Keratinocyte (primary cell): ENCODE data around the gene MSL1. TPM values are rescaled to one million over a fixed set of nuclear protein-coding genes. Genes with fewer than 3 reads are reported as not detected.

Source experiments
- DNase-seq: peaks from one replicate; pipeline ENCODE4 v3.0.0-alpha.2; 2011; ENCODE audit warnings: low read depth, missing footprints, low spot score
- FAIRE-seq: peaks from 2 replicates; lab custom pipeline; 2011; peaks lifted over from hg19 to GRCh38; lab: Jason Lieb, UNC
- H2AFZ ChIP-seq: 2 replicates; pipeline ENCODE4 v1.6.0; 2012; ENCODE audit warnings: low read length, control low read depth, inconsistent platforms; ENCODE audit not compliant: control insufficient read depth
- H3K27ac ChIP-seq: 2 replicates; pipeline ENCODE4 v1.5.1; 2011; ENCODE audit warnings: low read length; ENCODE audit not compliant: control insufficient read depth, insufficient read depth
- H3K27me3 ChIP-seq: 3 replicates; pipeline ENCODE4 v1.6.0; 2011; ENCODE audit warnings: low read length; ENCODE audit not compliant: control insufficient read depth, insufficient read depth; ENCODE audit errors: extremely low read depth
- H3K36me3 ChIP-seq, 2 experiments: 2 replicates in 1 of 2; 3 replicates in 1 of 2; pipeline ENCODE4 v1.5.1; 2011; ENCODE audit warnings: low read length in 2 of 2, mild to moderate bottlenecking in 1 of 2; ENCODE audit not compliant: control insufficient read depth in 2 of 2, insufficient read depth in 2 of 2; ENCODE audit errors: extremely low read depth in 1 of 2
- H3K4me1 ChIP-seq: 3 replicates; pipeline ENCODE4 v1.5.1; 2011; ENCODE audit warnings: low read length; ENCODE audit not compliant: control insufficient read depth, insufficient read depth; ENCODE audit errors: extremely low read depth
- H3K4me2 ChIP-seq: 3 replicates; pipeline ENCODE4 v1.6.0; 2011; ENCODE audit warnings: low read depth, low read length; ENCODE audit not compliant: control insufficient read depth, insufficient read depth; ENCODE audit errors: extremely low read depth
- H3K4me3 ChIP-seq, 3 experiments: fragments of 200-600 bp in 1 of 3; sonication (generic) in 1 of 3; 2 replicates in 2 of 3; 3 replicates in 1 of 3; pipeline ENCODE4 v1.5.1; 2011 to 2016; ENCODE audit warnings: low read length in 3 of 3, mild to moderate bottlenecking in 3 of 3, control low read depth in 2 of 3, inconsistent platforms in 1 of 3, low read depth in 1 of 3, mixed read lengths in 1 of 3, mixed run types in 1 of 3, moderate library complexity in 1 of 3; ENCODE audit not compliant: control insufficient read depth in 2 of 3, insufficient read depth in 2 of 3; ENCODE audit errors: extremely low read depth in 1 of 3
- H3K79me2 ChIP-seq: 2 replicates; pipeline ENCODE4 v1.6.0; 2012; ENCODE audit warnings: low read length; ENCODE audit not compliant: control insufficient read depth, insufficient read depth
- H3K9ac ChIP-seq: 3 replicates; pipeline ENCODE4 v1.6.0; 2011; ENCODE audit warnings: low read length; ENCODE audit not compliant: control insufficient read depth, insufficient read depth; ENCODE audit errors: extremely low read depth
- H3K9me1 ChIP-seq: 3 replicates; pipeline ENCODE4 v1.6.0; 2011; ENCODE audit warnings: low read length; ENCODE audit not compliant: control insufficient read depth, insufficient read depth; ENCODE audit errors: extremely low read depth
- H3K9me3 ChIP-seq: 2 replicates; pipeline ENCODE4 v1.5.1; 2012; ENCODE audit warnings: low read depth, low read length; ENCODE audit not compliant: control insufficient read depth
- H4K20me1 ChIP-seq: 3 replicates; pipeline ENCODE4 v1.6.0; 2011; ENCODE audit warnings: low read length; ENCODE audit not compliant: control insufficient read depth, insufficient read depth; ENCODE audit errors: extremely low read depth
- CTCF ChIP-seq, 3 experiments: IDR thresholded peaks in 1 of 3; conservative IDR thresholded peaks in 1 of 3; optimal IDR thresholded peaks in 1 of 3; 2 replicates in 2 of 3; 3 replicates in 1 of 3; pipeline versions ENCODE3 to v1.5.1; 2011; ENCODE audit warnings: low read length in 3 of 3, mild to moderate bottlenecking in 3 of 3, moderate library complexity in 2 of 3, control low read depth in 1 of 3, inconsistent platforms in 1 of 3; ENCODE audit not compliant: insufficient read depth in 2 of 3; ENCODE audit errors: extremely low read depth in 1 of 3
- EZH2 ChIP-seq: IDR thresholded peaks from one replicate; pipeline ENCODE4 v1.6.1; 2012; ENCODE audit warnings: inconsistent platforms, mild to moderate bottlenecking, low read length, moderate library complexity
- dilution Hi-C: fragments of 300-500 bp; cut with MboI; formaldehyde crosslinking; loops from one replicate; pipeline ENCODE4 v1.7.0; 2020; ENCODE audit warnings: low sequenced_read_pairs; ENCODE audit not compliant: extremely low pct_ligation_motif_present
- polyA plus RNA-seq, 5 experiments: library from polyadenylated mRNA; depleted of rRNA in 3 of 5; stranded (reverse) in 3 of 5; stranded (forward) in 1 of 5; unstranded in 1 of 5; fragments of >200 nt; gene quantifications; 1 replicate in 1 of 5; 2 replicates in 3 of 5; 3 replicates in 1 of 5; pipeline versions ENCODE4 v1.2.1 to v1.2.3, GENCODE V29; 2011 to 2012; ENCODE audit warnings: missing spikeins in 2 of 5, low read depth in 1 of 5, low replicate concordance in 1 of 5

Gene MSL1
- polyA plus RNA-seq, 1 donor (not counting 4 experiments of a cell fraction or from before 2014, with no cell fraction given), result 66.8 TPM

- peak within 1 kb of the TSS; percentile 50 for H2AFZ ChIP-seq
- no peaks in the 10 kb centered on the region for H3K9me3 ChIP-seq
- no peaks in the 10 kb centered on the region for H3K79me2 ChIP-seq
- DNase-seq, result no peak
- peak within 1 kb of the TSS; percentile 92 for H3K27ac ChIP-seq
- no peak for FAIRE-seq
- no peak for TF ChIP-seq EZH2
- no peak for TF ChIP-seq CTCF (optimal IDR thresholded peaks at IDR 0.05 in 1 of 3, IDR thresholded peaks at IDR 0.05 in 1 of 3, conservative IDR thresholded peaks at IDR 0.05 in 1 of 3; ENCODE audit: extremely low read depth in 1 of 3, insufficient read depth in 2 of 3, low read length in 3 of 3)
- peaks cover 0 to 3% of the 10 kb centered on the region in 2 experiments for H3K36me3 ChIP-seq
- H3K4me1 ChIP-seq, result peaks cover 44% of the 10 kb centered on the region
- dilution Hi-C loops, result no loop called here
- peak within 1 kb of the TSS; percentile 52 to 68 (median 59) for H3K4me3 ChIP-seq
- no peaks in the 10 kb centered on the region for H4K20me1 ChIP-seq
- H3K9ac ChIP-seq, result peak within 1 kb of the TSS; percentile 71
- no peaks in the 10 kb centered on the region for H3K27me3 ChIP-seq
- H3K4me2 ChIP-seq, result peak within 1 kb of the TSS; percentile 85
- no peaks in the 10 kb centered on the region for H3K9me1 ChIP-seq
These were observed 55.6 kb downstream of the MSL1 start, which contains the start of gene RAPGEFL1 for GRCh38 chr17:40177275-40177874. Gene RAPGEFL1, plus strand, starts transcription at chr17:40177470. Its CDS starts 392 bp downstream, at chr17:40177862.

- no peaks in the 10 kb centered on the region for H3K27me3 ChIP-seq
- dilution Hi-C loops, result no loop called here
- H3K4me1 ChIP-seq, result peaks cover 44% of the 10 kb centered on the region
- peak overlapping the region; percentile 46 for H3K27ac ChIP-seq
- H3K9me3 ChIP-seq, result no peaks in the 10 kb centered on the region
- TF ChIP-seq EZH2 (no peak), CTCF (optimal IDR thresholded peaks at IDR 0.05 in 1 of 3, IDR thresholded peaks at IDR 0.05 in 1 of 3, conservative IDR thresholded peaks at IDR 0.05 in 1 of 3; ENCODE audit: extremely low read depth in 1 of 3, insufficient read depth in 2 of 3, low read length in 3 of 3) (peak in 1 of 3 experiments; percentile 7)
- no peaks in the 10 kb centered on the region for H3K9me1 ChIP-seq
- H3K4me2 ChIP-seq, result peak overlapping the region; percentile 82
- peaks cover 0 to 3% of the 10 kb centered on the region in 2 experiments for H3K36me3 ChIP-seq
- DNase-seq (no peak), FAIRE-seq (no peak)
- no peaks in the 10 kb centered on the region for H3K79me2 ChIP-seq
- H2AFZ ChIP-seq, result no peak overlapping the region
- H3K4me3 ChIP-seq, result peak overlapping the region; percentile 52 to 68 (median 59)
- H3K9ac ChIP-seq, result peak overlapping the region; percentile 45
- no peaks in the 10 kb centered on the region for H4K20me1 ChIP-seq
These were observed 56.3 kb downstream of the MSL1 start for GRCh38 chr17:40178021-40178601.
